ENCODE data around the gene SF1. TPM values are rescaled to one million over a fixed set of nuclear protein-coding genes. Genes with fewer than 3 reads are reported as not detected.

The SF1 gene
- total RNA-seq, 1 donor: 95.9 TPM

- DNase-seq (ENCODE audit: low read depth): peak; percentile 59
- TF ChIP-seq, protein P1, sequence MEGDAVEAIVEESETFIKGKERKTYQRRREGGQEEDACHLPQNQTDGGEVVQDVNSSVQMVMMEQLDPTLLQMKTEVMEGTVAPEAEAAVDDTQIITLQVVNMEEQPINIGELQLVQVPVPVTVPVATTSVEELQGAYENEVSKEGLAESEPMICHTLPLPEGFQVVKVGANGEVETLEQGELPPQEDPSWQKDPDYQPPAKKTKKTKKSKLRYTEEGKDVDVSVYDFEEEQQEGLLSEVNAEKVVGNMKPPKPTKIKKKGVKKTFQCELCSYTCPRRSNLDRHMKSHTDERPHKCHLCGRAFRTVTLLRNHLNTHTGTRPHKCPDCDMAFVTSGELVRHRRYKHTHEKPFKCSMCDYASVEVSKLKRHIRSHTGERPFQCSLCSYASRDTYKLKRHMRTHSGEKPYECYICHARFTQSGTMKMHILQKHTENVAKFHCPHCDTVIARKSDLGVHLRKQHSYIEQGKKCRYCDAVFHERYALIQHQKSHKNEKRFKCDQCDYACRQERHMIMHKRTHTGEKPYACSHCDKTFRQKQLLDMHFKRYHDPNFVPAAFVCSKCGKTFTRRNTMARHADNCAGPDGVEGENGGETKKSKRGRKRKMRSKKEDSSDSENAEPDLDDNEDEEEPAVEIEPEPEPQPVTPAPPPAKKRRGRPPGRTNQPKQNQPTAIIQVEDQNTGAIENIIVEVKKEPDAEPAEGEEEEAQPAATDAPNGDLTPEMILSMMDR (IDR thresholded peaks at IDR 0.05; ENCODE audit: insufficient read depth, low read depth, low read length): peak; percentile 61
- H3K4me3 ChIP-seq (ENCODE audit: low read depth, low read length): peak within 1 kb of the TSS; percentile 67
These were observed 34.5 kb downstream of the SF1 start, which contains the start of gene RASGRP2 for GRCh38 chr11:64743591-64744543. TSS of gene RASGRP2 (minus strand) at chr11:64744142. CDS start at chr11:64742866, 1,276 bp downstream.

DNA sequence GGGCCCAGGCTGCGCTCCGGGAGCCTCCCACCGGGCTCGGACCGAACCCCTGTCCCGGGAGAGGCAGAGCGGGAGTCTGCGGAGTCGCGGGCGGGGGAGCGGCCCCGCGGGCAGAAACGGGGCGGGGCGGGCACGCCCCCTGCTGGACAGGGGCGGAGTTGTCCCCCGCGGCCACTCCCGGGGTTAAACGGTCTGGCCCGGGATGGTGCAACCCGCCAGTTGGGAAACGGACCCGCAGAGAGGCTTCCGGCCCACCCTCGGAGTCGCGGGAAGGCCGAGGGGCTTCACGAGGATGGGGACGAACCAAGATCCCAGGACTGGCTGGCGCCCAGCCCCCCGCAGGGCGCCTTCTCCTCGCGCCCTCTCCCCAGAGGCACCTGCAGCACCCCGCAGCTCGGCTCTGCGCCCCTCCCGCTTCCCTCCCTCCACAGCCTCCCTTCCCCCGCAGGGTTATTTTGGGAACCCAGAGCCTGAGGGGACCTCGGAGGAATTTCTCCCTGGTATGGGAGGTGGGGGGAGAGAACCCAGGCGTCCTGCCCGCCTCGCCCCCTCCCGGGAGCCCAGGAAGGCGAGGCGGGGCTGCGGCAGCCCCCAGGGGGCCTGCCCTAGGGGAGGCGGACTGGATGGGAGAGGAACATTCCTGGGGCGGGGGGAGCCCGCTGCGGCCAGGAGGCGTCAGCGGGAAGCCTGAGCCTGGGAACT is 35.3 kb downstream of the SF1 start:
- peak overlapping the region; percentile 67 for H3K4me3 ChIP-seq (ENCODE audit: low read depth, low read length)
- peak; percentile 70 for DNase-seq (ENCODE audit: low read depth)
- TF ChIP-seq, protein P1 (IDR thresholded peaks at IDR 0.05; ENCODE audit: insufficient read depth, low read depth, low read length): peak; percentile 85

GRCh38 chr11:64742087-64742888 is 36.1 kb downstream of the SF1 start:
- peak overlapping the region; percentile 67 for H3K4me3 ChIP-seq (ENCODE audit: low read depth, low read length)
- peak; percentile 16 for DNase-seq (ENCODE audit: low read depth)
- TF ChIP-seq, protein P1 (IDR thresholded peaks at IDR 0.05; ENCODE audit: insufficient read depth, low read depth, low read length): no peak

GRCh38 chr11:64741375-64742086 is 36.8 kb downstream of the SF1 start:
- TF ChIP-seq, protein P1 (IDR thresholded peaks at IDR 0.05; ENCODE audit: insufficient read depth, low read depth, low read length): no peak
- no peak for DNase-seq (ENCODE audit: low read depth)
- H3K4me3 ChIP-seq (ENCODE audit: low read depth, low read length): peak overlapping the region; percentile 67

DNA sequence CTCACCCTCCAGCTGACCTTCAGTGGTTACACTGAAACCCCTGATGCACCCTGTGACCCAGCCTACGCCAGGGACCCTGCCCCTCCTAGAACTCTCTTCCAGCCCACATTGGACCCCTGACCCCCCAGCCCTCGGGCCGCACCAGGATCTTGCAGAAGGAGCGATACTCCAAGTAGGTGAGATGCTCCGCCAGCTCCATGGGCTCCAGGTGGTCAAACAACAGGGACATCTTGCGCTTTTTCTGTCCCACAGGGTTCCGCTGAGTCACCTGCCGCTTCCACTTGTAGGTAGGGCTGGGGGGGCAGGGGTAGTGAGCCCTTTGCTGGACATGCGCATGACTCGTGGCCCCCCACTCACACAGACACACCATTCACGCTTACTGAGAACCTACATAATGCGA is 38.5 kb downstream of the SF1 start:
- no peak for DNase-seq (ENCODE audit: low read depth)
- H3K4me3 ChIP-seq (ENCODE audit: low read depth, low read length): no peak overlapping the region
- TF ChIP-seq, protein P1 (IDR thresholded peaks at IDR 0.05; ENCODE audit: insufficient read depth, low read depth, low read length): no peak

DNA sequence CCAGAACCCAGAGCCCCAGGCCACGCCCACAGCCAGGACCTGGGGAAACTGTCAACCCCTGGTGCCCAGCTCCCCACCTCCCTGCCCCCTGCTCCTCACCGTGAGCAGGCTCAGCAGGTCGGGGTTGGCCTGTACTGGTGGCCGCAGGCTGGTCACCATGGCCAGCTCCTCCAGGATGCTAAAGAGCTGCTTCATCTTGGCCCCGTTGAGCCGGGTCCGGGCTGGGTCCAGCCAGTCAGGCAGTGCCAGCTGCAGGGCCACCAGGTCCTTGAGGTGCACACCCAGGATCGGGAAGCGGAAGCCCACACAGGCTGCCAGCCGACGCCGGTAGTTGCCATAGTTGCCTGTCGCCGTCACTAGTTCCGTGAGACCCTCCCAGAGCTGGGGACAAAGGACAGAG is 41.7 kb downstream of the SF1 start:
- H3K4me3 ChIP-seq (ENCODE audit: low read depth, low read length): no peak overlapping the region
- DNase-seq (ENCODE audit: low read depth): no peak
- TF ChIP-seq, protein P1 (IDR thresholded peaks at IDR 0.05; ENCODE audit: insufficient read depth, low read depth, low read length): no peak
